GM23338 (cell line): ENCODE data around the gene PPP2R2B. TPM values are rescaled to one million over a fixed set of nuclear protein-coding genes. Genes with fewer than 3 reads are reported as not detected.

Experiments
- ATAC-seq: fragments of 200-7000 bp; cut with Tn5 transposase; 3 replicates; pipeline ENCODE4 v1.9.1; 2020
- DNase-seq: peaks from one replicate; pipeline ENCODE4 v3.0.0-alpha.2; 2015; ENCODE audit warnings: low spot score
- H2AFZ ChIP-seq: fragments of 200-600 bp; sonication (generic); 2 replicates; pipeline ENCODE4 v1.8.0; 2016; ENCODE audit warnings: antibody characterized with exemption, mild to moderate bottlenecking, moderate library complexity
- H3F3A ChIP-seq: fragments of 200-600 bp; sonication (generic); replicated peaks from 2 replicates; pipeline ENCODE4 v1.8.0; 2017; ENCODE audit warnings: antibody characterized with exemption, mixed run types, low read depth
- H3K27ac ChIP-seq: fragments of 200-600 bp; sonication (generic); 2 replicates; pipeline ENCODE4 v1.6.1; 2016; ENCODE audit warnings: low read depth
- H3K27me3 ChIP-seq: fragments of 200-600 bp; sonication (generic); 2 replicates; pipeline ENCODE4 v1.8.0; 2016; ENCODE audit warnings: mild to moderate bottlenecking, mixed run types, moderate library complexity; ENCODE audit not compliant: insufficient read depth
- H3K36me3 ChIP-seq: fragments of 200-600 bp; sonication (generic); 2 replicates; pipeline ENCODE4 v1.8.0; 2016; ENCODE audit warnings: mild to moderate bottlenecking; ENCODE audit not compliant: insufficient read depth
- H3K4me1 ChIP-seq: fragments of 200-600 bp; sonication (generic); 2 replicates; pipeline ENCODE4 v1.8.0; 2016; ENCODE audit warnings: mild to moderate bottlenecking, moderate library complexity; ENCODE audit not compliant: insufficient read depth
- H3K4me2 ChIP-seq: fragments of 200-600 bp; sonication (generic); 2 replicates; pipeline ENCODE4 v1.7.1; 2017; ENCODE audit warnings: mixed run types
- H3K4me3 ChIP-seq: fragments of 200-600 bp; sonication (generic); 2 replicates; pipeline ENCODE4 v1.6.1; 2016; ENCODE audit warnings: mixed run types
- H3K79me2 ChIP-seq: fragments of 200-600 bp; sonication (generic); replicated peaks from 2 replicates; pipeline ENCODE4 v1.8.0; 2017; ENCODE audit warnings: mild to moderate bottlenecking; ENCODE audit not compliant: insufficient read depth
- H3K9me2 ChIP-seq: fragments of 200-600 bp; sonication (generic); 2 replicates; pipeline ENCODE4 v1.8.0; 2017; ENCODE audit not compliant: insufficient read depth
- H4K20me1 ChIP-seq: fragments of 200-600 bp; sonication (generic); replicated peaks from 2 replicates; pipeline ENCODE4 v1.8.0; 2017; ENCODE audit warnings: mild to moderate bottlenecking; ENCODE audit not compliant: insufficient read depth
- H3K27ac Mint-ChIP-seq: 2 replicates; pipeline ENCODE4 v1.8.0; 2020; ENCODE audit warnings: inconsistent platforms, mild to moderate bottlenecking, moderate library complexity, mixed read lengths
- H3K27me3 Mint-ChIP-seq: 3 replicates; pipeline ENCODE4 v1.8.0; 2022; ENCODE audit warnings: low read depth, mild to moderate bottlenecking, moderate library complexity, mixed read lengths, inconsistent platforms; ENCODE audit not compliant: insufficient read depth, poor library complexity
- H3K36me3 Mint-ChIP-seq: 3 replicates; pipeline ENCODE4 v1.8.0; 2021; ENCODE audit warnings: low read depth, mild to moderate bottlenecking, inconsistent platforms, moderate library complexity, mixed read lengths
- H3K4me1 Mint-ChIP-seq: 3 replicates; pipeline ENCODE4 v1.8.0; 2020; ENCODE audit warnings: mild to moderate bottlenecking, inconsistent platforms, mixed read lengths
- H3K4me3 Mint-ChIP-seq: 3 replicates; pipeline ENCODE4 v1.8.0; 2021; ENCODE audit warnings: moderate library complexity, mild to moderate bottlenecking, inconsistent platforms, mixed read lengths
- H3K9me3 Mint-ChIP-seq: 3 replicates; pipeline ENCODE4 v1.8.0; 2020; ENCODE audit warnings: moderate library complexity, mild to moderate bottlenecking, inconsistent platforms, mixed read lengths
- CREB1 ChIP-seq: fragments of 250-450 bp; sonication (Bioruptor Pico); IDR thresholded peaks from 2 replicates; pipeline ENCODE4 v1.5.0; 2020; ENCODE audit warnings: low read depth, mild to moderate bottlenecking, moderate library complexity
- ETS1 ChIP-seq: IDR thresholded peaks from 2 replicates; pipeline ENCODE4 v1.6.1; 2016; ENCODE audit warnings: antibody characterized with exemption
- EZH2 ChIP-seq: fragments of 200-600 bp; sonication (generic); IDR thresholded peaks from one replicate; pipeline ENCODE4 v1.8.0; 2017; ENCODE audit warnings: antibody characterized with exemption, mild to moderate bottlenecking, low read depth; ENCODE audit not compliant: unreplicated experiment
- EZH2phosphoT487 ChIP-seq: fragments of 200-600 bp; sonication (generic); IDR thresholded peaks from one replicate; pipeline ENCODE4 v1.8.1; 2018; ENCODE audit warnings: antibody characterized with exemption; ENCODE audit not compliant: unreplicated experiment
- JUNB ChIP-seq: IDR thresholded peaks from one replicate; pipeline ENCODE4 v1.6.1; 2016; ENCODE audit warnings: antibody characterized with exemption; ENCODE audit not compliant: unreplicated experiment
- NANOG ChIP-seq: IDR thresholded peaks from 2 replicates; pipeline ENCODE4 v1.6.1; 2016; ENCODE audit warnings: antibody characterized with exemption, borderline replicate concordance
- STAT1 ChIP-seq: IDR thresholded peaks from one replicate; pipeline ENCODE4 v1.6.1; 2016; ENCODE audit warnings: antibody characterized with exemption; ENCODE audit not compliant: unreplicated experiment
- ZNF114 ChIP-seq: fragments of 250-450 bp; sonication (Bioruptor Pico); IDR thresholded peaks from 2 replicates; pipeline ENCODE4 v1.5.0; 2020; ENCODE audit warnings: mild to moderate bottlenecking, moderate library complexity
- ZNF331 ChIP-seq: fragments of 250-450 bp; sonication (Bioruptor Pico); IDR thresholded peaks from 2 replicates; pipeline ENCODE4 v1.5.0; 2020; ENCODE audit warnings: low read depth, mild to moderate bottlenecking, moderate library complexity
- ZNF462 ChIP-seq: fragments of 250-450 bp; sonication (Bioruptor Pico); IDR thresholded peaks from 2 replicates; pipeline ENCODE4 v1.5.0; 2020; ENCODE audit warnings: mild to moderate bottlenecking, moderate library complexity
- polyA plus RNA-seq: library from polyadenylated mRNA; unstranded; fragments of >200 nt; fragmentation: Nextera tagmentation; extraction: Ambion mirVana; gene quantifications from 2 replicates; pipeline ENCODE4 v1.2.1, GENCODE V29; 2016
- total RNA-seq: library from RNA; depleted of rRNA; stranded (reverse); fragments of >200 nt; shearing (Covaris generic); gene quantifications from 2 replicates; pipeline ENCODE4 v1.2.3, GENCODE V29; 2014
- TF ChIP-seq, protein P1 (sequence below): IDR thresholded peaks from one replicate; pipeline ENCODE4 v1.6.1; 2018; ENCODE audit warnings: antibody characterized with exemption; ENCODE audit not compliant: unreplicated experiment

PPP2R2B gene
- total and polyA plus RNA-seq, 2 experiments from 2014 or later, result 21.3 to 33.9 TPM

GRCh38 chr5:146755793-146756192 is 122.8 kb downstream of the PPP2R2B start:
- H3K36me3 Mint-ChIP-seq, result no peaks in the 10 kb centered on the region
- H3K27ac ChIP-seq, result no peak overlapping the region
- H3K79me2 ChIP-seq, result no peaks in the 10 kb centered on the region
- TF ChIP-seq EZH2 (no peak), CREB1 (CRISPR knock-in tag) (no peak), ZNF331 (no peak)
- no peaks in the 10 kb centered on the region for H3K36me3 ChIP-seq
- H3K4me3 Mint-ChIP-seq, result no peak overlapping the region
- H3K27me3 ChIP-seq, result no peaks in the 10 kb centered on the region
- H3K9me3 Mint-ChIP-seq, result peaks cover 3% of the 10 kb centered on the region; the same call in 1 of the 3 replicates
- H3K4me1 Mint-ChIP-seq, result peaks cover 28% of the 10 kb centered on the region
- H3K4me3 ChIP-seq, result no peak overlapping the region
- no peak overlapping the region for H3K27ac Mint-ChIP-seq
- no peaks in the 10 kb centered on the region for H4K20me1 ChIP-seq
- no peak overlapping the region for H2AFZ ChIP-seq
- peaks cover 4% of the 10 kb centered on the region for H3K27me3 Mint-ChIP-seq
- H3F3A ChIP-seq, result no peaks in the 10 kb centered on the region
- peaks cover 4% of the 10 kb centered on the region for H3K9me2 ChIP-seq
- no peak for DNase-seq
- ATAC-seq, result no peak
- no peak overlapping the region for H3K4me2 ChIP-seq
- peaks cover 26% of the 10 kb centered on the region for H3K4me1 ChIP-seq

- Mint-ChIP-seq H3K4me1 (peaks cover 28% of the 10 kb centered on the region), H3K36me3 (no peaks in the 10 kb centered on the region; the same call in 2 of the 3 replicates), H3K27ac (no peak overlapping the region), H3K27me3 (peaks cover 4% of the 10 kb centered on the region), H3K9me3 (no peaks in the 10 kb centered on the region; the same call in 2 of the 3 replicates), H3K4me3 (no peak overlapping the region)
- H3K27ac ChIP-seq, result no peak overlapping the region
- H2AFZ ChIP-seq, result no peak overlapping the region
- no peaks in the 10 kb centered on the region for H3K27me3 ChIP-seq
- H4K20me1 ChIP-seq, result no peaks in the 10 kb centered on the region
- ATAC-seq (no peak), DNase-seq (no peak)
- H3K9me2 ChIP-seq, result peaks cover 4% of the 10 kb centered on the region
- H3F3A ChIP-seq, result no peaks in the 10 kb centered on the region
- H3K79me2 ChIP-seq, result no peaks in the 10 kb centered on the region
- H3K36me3 ChIP-seq, result no peaks in the 10 kb centered on the region
- no peak overlapping the region for H3K4me2 ChIP-seq
- no peak overlapping the region for H3K4me3 ChIP-seq
- H3K4me1 ChIP-seq, result peaks cover 26% of the 10 kb centered on the region
- TF ChIP-seq ETS1, result no peak
- no peak for TF ChIP-seq JUNB
- no peak for TF ChIP-seq ZNF331
- TF ChIP-seq NANOG, result no peak
- TF ChIP-seq, protein P1, sequence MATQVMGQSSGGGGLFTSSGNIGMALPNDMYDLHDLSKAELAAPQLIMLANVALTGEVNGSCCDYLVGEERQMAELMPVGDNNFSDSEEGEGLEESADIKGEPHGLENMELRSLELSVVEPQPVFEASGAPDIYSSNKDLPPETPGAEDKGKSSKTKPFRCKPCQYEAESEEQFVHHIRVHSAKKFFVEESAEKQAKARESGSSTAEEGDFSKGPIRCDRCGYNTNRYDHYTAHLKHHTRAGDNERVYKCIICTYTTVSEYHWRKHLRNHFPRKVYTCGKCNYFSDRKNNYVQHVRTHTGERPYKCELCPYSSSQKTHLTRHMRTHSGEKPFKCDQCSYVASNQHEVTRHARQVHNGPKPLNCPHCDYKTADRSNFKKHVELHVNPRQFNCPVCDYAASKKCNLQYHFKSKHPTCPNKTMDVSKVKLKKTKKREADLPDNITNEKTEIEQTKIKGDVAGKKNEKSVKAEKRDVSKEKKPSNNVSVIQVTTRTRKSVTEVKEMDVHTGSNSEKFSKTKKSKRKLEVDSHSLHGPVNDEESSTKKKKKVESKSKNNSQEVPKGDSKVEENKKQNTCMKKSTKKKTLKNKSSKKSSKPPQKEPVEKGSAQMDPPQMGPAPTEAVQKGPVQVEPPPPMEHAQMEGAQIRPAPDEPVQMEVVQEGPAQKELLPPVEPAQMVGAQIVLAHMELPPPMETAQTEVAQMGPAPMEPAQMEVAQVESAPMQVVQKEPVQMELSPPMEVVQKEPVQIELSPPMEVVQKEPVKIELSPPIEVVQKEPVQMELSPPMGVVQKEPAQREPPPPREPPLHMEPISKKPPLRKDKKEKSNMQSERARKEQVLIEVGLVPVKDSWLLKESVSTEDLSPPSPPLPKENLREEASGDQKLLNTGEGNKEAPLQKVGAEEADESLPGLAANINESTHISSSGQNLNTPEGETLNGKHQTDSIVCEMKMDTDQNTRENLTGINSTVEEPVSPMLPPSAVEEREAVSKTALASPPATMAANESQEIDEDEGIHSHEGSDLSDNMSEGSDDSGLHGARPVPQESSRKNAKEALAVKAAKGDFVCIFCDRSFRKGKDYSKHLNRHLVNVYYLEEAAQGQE, result no peak
- TF ChIP-seq ZNF462 (CRISPR knock-in tag), result no peak
- no peak for TF ChIP-seq EZH2
- no peak for TF ChIP-seq STAT1
- no peak for TF ChIP-seq EZH2phosphoT487
- no peak for TF ChIP-seq ZNF114
Measured at GRCh38 chr5:146754621-146755020, 123.9 kb downstream of the PPP2R2B start.
